Activated T-cell treated with anti-CD3 and anti-CD28 coated beads for 1 hour (primary cell): ENCODE data around the gene FCSK.

Experiments used
- DNase-seq: peaks from one replicate; pipeline ENCODE4 v3.0.0-alpha.2; 2020; ENCODE audit warnings: low read depth

FCSK gene

DNA sequence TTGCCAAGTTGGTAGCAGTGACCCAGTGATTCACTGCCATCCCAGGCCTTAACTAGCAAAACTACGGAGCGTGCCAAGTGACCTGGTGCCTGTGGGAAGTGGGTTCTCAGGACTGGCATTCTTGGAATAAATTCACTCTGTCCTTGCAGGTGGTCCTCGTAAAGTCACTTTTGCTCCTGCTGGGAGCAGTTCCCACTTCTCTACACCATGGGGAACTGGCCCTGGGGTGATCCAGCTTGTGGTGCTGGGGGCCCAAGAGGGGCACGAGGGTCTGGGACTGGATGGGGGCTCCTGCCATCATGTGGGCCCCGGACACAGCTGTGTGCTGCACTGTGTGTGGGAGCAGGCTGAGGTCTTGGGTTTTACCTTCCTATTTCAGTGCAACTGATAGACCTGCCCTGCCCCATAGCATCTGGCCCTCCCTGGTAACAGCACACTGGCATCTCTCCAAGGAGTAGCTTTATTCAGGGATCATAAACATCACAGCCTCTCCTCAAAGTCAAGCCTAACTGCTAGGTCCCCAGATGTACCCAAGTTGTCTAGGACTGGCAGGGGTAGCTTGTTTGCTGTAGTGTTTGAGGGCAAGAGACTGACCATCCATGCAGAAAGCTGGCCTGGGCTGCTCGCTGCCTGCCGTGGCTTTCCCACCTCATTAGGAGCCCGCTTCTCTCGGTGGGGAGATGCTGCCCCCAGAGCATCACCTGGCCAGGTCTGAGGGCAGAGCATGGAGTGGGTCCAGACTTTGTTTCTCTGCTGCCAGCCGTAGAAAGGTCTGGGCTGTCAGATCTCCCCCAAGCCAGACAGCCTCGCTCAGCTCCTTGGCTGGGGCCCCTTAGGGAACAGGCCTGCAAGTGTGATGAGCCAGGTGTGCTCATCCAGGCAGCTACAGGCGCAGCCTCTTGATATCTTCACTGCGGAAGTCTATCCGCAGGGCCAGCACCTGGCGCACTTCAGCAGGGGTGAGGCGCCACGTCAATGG, 26.0 kb downstream of the FCSK start:
- no peak for DNase-seq

DNA sequence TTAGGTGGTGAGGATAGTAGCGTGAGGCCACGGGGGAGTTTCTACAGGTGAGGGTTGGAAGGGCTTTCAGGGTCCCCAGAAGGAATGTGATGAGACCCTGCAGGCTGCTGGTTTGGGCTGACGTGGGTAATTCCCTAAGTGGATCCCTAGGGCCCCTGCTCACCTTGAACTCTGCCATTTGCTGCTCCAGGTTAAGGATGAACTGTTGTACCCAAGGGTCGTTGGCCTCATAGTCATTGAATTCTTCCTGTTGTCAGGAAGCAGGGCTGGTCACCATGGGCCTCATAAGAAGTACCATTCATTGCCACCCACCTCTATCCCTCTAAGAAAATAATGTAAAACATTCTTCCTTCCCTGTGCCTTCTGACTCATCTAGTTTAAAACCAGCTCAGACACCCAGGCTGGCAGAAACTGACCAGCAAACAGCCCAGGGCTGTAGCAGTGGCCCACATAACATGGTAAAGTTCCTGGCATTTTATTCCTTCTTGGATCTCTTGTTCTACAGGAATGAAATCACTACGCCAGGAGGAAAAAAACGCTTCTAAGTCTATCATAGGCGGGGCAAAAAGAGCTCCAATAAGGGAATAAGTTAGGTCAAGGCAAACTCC, 27.6 kb downstream of the FCSK start:
- no peak for DNase-seq

DNA sequence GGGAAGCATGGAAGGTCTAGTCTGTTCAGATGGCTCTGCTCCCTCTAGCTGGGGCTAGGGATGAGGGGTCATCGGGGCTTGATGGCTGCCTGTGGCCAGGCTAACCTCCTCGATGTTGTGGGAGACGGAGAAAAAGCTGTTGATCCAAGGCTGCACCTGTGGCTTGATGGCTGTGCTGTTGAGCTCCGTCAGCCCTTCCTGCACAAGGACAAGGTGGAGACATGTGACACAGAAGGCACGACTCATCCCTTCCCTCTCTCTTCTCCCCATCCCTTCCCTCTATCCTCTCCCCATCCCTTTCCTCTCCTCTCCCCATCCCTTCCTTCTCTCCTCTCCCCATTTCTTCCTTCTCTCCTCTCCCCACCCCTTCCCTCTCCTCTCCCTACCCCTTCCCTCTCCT, 28.2 kb downstream of the FCSK start:
- DNase-seq: no peak

DNA sequence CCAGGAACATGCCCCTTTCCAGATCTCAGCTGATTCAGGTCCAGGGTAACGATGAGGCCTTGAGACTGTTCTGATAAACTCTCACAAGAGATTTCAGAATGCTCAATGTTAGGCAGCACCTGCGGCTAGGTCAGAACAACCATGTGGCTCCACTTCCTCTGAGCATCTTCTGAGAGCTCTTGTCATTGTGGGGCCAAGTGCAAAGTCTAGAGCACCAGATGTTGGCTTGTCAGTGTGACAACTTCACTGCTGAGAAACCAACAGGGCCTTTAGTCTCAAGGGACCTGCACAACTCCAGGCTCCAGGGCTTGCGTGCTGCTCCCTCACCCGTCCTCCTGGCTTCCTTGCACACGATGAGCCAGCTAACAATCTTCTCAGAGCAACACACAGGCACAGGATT, 29.0 kb downstream of the FCSK start:
- no peak for DNase-seq

DNA sequence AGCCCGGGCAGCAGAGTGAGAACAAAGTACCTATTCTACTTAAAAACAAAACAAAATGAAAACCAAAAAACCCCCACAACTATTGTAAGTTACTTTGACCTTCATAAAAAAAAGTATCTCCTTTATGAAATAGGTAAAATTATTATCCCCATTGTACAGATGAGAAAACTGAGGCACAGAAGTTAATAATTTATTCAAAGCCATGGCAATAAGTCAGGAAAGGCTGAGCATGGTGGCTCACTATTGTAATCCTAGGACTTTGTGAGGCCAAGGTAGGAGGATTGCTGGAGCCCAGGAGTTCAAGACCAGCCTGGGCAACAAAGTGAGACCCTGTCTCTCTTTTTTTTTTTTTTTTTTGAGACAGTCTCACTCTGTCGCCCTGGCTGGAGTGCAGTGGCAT, 30.5 kb downstream of the FCSK start:
- DNase-seq: no peak

DNA sequence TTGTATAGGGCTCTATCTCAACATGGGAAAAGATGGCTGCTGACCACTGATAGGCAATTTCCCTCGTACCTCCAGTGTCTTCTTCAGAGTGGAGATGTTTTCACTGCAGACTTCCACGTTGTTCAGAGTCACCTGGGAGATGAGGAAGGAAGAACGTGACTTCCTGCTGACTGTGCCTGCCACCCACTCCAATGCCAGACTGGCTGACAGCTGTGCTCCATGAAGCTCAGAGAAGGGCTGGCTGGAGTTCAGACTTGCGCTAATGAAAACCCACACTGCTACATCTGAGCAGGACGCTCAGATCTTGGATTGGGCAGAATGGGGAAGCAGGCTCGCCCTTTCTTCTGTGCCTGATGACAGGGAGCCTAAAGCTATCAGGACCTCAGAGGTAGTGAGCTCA, 35.9 kb downstream of the FCSK start:
- no peak for DNase-seq

DNA sequence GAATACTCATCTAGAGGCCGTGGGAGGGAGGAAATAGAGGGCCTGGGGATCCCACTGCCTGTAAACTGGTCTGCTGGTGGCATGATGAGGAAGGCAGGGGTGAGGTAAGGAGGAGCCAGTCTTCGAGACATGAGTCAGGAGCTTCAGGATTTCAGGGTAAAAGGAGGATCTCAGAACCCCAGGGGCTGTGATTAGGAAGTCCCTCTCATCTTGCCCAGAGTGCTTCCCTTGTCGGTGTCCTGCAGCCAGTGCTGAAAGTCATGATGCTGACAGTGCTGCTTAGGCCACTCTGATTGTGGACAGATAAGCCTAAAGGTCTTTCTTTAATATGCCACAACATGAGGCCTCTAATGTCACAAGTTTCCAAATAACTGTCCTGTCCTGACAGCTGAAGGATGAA, 39.4 kb downstream of the FCSK start:
- DNase-seq: no peak

DNA sequence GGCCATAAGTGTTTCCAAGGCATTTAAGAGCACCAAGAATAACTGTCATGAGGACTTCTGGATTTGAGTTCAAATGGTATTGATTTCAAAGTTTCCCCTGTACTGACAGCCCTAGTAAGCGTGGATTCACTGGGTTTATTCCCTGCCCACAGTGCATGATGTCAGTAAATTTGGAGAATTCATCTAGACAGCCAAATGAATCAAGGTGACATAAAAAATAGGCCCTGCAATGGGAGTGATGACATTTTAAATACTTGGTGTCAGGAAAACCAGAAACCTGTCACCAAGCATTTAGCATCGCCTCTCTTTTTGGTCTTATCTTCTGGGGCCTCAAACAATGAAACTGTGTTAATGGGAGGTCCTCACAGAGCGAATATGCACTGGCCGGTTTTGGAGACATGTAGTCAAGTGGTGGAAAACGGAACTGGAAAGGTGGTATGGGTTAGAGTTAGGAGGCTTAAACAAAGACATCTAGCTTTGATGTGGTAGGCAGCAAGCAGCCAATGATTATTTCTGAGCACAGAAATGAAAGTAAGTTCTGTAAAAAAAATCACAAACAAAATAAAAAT, 39.9 kb downstream of the FCSK start:
- no peak for DNase-seq

DNA sequence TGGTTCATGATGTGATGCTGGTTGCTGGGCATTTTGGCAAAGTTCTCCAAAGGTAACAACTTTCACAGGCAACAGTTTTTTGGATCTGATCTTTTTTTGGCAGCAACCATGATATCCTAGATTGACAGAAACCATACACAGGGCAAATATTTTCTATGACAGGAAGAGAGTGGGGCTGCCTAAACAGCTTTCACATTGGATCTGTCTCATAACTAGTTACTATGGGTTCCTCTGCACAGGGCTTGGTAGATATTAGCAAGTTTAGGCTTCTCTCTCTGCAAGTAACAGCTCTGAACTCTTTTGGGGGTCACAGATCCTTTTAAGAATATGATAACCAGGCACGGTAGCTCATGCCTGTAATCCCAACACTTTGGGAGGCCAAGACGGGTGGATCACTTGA, 40.4 kb downstream of the FCSK start:
- DNase-seq: no peak

DNA sequence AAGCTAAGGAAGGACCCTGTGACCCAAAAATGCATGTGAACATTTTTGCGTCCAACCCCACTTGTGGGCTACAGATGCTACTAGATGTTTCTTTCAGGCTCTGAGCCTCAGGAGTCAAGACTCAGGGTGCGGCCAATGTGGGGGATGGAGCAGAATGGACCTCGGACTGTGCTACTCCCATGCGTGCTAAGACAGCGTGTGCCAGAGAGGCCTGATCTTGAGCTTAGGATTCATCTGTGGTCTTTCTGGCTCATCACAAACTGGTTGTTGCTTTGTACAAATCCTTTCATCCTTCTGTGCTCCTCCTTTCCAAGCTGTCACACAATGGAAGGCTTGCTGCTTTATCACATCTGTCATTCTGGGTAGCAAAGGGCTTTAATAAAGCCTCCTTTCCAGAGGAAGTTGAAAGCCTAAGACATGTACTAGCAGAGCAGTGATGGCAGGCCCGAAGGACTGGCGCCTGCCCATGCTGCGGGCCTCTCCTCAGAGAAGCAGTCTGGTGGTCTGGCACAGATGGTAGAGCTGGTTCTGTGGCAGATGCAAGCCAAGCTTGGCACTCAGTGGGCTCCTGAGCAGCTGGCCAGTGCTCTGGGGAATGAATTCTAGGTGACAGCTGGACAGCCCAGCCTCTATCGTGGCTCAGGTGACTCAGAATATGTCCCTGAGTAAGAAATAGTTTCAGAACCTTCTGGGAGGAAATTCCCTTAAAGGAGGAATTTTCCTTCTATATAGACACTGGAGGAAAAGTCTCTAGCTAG, 41.2 kb downstream of the FCSK start:
- no peak for DNase-seq

DNA sequence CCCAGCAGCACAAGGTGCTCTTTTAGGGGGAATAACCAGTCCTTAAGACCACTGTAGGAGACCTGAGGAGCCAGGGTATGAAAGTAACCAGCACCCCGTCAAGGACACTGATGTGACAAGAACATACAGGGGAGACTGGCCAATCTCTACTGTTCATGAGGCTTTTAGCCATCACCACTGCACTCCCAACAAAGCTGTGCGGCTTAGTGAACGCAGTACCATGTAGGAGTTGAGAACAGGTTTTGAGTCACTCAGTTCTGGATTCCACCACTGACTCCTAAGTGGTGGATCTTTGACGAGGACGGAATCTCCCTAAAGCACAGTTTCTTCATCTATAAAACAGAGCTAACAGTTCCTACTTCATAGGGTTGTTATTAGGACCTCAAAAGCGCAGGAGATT, 42.1 kb downstream of the FCSK start:
- DNase-seq: no peak

DNA sequence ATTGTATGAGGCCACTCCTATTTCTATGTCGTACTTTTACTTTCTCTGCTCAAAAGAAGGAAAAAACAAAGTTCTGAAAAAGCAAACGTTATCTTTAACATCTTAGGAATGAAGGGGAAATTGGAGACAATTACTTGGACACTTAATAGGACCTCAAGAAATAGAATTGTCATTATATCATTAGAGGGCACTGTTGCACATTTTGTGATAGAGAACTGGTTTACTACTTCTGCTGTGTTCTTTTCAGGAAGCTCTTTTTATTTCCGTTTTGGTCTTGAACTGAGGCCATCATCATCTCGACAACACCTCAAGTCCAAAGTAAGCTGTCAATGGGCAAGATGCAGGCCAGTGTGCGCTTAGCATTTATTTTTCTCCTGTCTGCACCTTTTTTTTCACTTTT, 54.4 kb downstream of the FCSK start:
- DNase-seq: no peak

DNA sequence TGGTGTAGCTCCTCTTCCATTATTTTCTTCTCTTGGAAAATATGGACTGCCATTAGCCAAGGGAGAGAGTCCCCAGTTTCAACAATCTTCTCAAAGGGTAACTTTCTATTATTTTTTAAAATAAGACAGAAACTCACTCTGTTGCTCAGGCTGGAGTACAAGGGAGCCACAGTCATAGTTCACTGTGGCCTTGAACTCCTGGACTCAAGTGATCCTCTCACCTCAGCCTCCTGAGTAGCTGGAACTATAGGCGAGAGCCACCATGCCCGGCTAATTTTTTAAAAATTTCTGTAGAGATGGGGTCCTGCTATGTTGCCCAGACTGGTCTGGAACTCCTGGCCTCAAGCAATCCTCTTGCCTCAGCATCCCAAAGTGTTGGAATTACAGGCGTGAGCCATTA, 55.8 kb downstream of the FCSK start:
- DNase-seq: no peak

DNA sequence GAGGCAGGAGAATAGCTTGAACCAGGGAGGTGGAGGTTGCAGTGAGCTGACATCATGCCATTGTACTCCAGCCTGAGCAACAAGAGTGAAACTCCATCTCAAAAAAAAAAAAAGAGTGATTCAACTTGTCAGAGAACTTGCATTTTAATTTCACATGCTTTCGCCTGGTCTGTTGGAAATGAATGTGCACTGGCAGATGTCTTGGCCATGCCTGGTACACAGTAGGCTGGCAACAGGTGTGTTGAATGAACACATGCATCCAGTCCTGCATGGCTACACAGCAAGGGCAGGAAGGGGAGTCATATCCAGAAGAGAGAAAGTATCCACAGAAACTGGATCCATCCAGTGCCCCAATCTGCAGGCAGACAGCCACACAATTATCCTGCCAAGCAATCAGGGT, 57.4 kb downstream of the FCSK start:
- DNase-seq: no peak

DNA sequence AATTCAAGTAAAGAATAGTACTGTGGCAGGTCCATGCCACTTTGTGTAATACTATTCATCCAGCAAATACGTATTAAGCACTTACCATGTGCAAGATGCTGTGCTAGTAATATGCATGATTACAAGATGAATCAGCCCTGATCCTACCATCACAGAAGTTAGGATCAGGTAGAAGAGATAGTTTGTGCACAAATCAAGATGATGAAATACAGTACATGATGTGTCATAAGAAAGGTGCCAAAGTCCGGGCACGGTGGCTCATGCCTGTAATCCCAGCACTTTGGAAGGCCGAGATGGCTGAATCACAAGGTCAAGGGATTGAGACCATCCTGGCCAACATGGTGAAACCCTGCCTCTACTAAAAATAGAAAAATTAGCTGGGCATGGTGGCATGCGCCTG, 58.1 kb downstream of the FCSK start:
- no peak for DNase-seq

DNA sequence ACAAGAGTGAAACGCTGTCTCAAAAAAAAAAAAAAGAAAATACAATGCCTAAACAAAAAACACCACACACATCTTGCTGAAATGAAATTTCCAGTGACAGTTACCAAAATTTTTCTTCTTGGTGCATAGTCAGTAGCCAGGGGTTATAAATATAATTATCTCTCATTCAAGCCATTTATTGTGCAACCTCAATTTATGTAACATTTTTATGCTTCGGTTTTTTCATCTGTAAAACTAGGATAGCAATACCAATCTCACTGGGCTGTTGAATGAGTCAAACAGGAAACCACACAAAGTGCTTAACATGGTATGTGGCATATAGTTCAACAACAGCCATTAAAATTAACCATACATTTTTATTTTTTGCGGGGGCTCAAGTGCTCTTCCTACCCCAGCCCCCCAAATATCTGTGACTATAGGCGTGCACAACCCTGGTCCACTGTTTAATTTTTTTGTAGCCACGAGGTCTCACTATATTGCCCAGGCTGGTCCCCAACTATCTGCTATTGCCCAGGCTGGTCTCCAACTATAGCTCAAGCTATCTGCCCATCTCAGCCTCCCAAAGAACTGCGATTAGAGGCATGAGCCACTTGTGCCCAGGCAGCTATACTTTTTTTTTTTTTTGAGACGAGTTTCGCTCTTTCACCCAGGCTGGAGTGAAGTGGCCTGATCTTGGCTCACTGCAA, 66.4 kb downstream of the FCSK start:
- DNase-seq: no peak

DNA sequence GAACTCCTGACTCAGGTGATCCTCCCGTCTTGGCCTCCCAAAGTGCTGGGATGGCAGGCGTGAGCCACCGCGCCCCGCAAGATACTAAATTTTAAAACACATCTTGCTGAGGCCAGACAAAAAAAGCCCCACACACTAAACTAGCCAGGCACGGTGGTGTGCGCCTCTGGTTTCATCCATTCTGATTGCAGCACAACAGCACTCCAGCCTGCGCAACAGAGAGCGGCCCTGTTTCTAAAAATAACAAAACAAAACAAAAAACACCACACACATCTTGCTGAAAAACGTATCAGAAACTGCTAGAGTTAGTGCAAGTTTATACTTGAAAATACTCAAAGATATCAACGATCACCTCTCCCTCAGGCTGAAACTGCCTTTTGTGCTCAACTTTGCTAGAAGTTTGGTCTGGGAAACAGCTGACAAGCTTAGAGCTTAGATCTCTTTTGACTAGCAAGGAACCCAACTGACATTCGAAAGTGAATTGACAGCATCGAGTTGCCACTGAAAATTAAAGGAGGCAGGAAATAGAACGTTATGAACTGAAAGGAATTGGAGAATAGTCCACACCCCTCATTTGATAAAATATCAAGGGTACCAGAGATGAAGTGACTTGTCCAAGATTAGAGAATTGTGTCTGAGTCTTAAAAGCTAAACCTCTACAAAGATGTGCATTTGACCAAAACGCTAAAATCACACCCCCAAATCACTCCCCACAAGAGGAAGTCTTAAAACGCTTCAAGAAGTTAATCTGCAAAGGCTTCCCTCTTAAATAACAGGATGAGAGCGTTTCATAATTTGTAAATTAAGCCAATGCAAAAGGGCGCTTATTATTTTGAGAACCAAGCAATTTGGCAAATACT, 68.1 kb downstream of the FCSK start:
- DNase-seq: no peak

DNA sequence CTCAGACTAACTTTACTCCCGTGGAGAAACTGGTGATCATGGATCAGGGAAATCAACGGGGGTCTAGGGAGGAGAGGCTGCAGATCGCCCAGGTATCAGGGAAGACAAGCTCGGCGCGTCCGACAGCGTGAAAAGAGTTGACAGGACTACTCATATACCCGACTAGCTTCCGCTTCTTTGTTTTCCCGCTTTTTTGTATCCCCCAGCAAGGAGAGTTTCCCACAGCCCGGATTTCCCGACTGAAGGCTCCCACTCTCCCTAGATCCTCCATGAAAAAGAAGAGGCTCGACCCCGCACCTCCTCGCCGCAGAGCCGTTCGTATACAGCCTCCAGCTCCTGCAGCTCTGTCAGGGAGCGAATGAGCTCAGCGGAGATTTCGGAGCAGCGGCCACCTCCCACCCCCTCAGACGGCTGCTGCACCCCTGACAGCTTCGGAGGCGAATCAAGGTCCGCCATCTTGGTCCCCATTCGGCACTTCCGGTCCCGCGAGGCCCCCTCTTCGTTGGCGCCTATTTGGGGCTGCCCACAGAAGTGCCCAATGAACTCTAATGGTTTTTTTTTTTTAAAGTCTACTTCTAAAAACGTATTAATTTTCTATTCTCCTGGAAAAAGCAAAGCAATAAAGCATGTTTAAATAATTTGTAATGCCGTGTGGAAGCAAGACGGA, 68.8 kb downstream of the FCSK start, which contains the start of gene COG4:
Gene COG4 (minus strand): TSS at position 479 of the 667 bp plus-strand sequence. CDS start 11 bp downstream, at position 468.
- DNase-seq: peak; percentile 82

DNA sequence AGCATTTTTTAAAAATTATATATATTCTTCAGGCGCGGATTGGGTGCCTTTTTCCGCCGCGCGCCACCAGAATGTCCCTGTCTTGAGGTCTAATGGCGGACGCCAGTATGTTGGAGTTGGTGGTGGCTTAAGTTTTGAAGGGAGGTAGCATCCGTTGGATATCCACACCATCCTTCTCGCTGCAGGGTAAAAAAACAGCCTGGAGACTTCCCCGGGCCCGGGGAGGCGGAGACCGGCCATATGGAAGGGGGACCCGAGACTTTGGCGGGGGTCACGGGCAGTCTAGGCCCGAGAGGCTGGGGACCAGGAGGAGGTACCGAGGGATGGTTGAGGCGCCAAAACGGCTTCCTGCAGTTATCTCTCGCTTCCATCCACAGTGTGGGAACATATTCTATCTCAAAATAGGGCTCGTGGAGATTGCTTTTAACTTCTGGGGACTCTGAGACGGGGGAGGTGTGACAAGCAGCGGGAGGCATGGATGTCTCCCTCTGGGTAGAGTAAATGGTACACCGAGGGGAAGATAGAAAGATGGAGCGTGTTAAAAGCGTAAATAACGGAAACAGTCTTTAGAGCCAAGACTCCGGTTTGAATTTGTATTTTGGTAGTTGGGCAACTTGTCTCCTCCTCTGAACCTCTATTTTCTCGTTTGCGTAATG, 69.5 kb downstream of the FCSK start, which contains the start of gene SF3B3:
Gene SF3B3 (plus strand): TSS at position 74 of the 656 bp plus-strand sequence. CDS start 2,841 bp downstream, outside the sequence.
- DNase-seq: peak; percentile 63
